HG03575 (cell line): ENCODE data around the gene RGSL1.
"Not testable (repeated sequence)": the region's sequence is repeated elsewhere in the genome, so short reads cannot be mapped to it uniquely, and the experiment has no call there.

Experiments
- ATAC-seq: cut with Tn5 transposase; IDR thresholded peaks from one replicate; pipeline ENCODE4 v1.9.1; 2021; ENCODE audit not compliant: unreplicated experiment, insufficient number of reproducible peaks, low FRiP score; ENCODE audit errors: extremely low read depth

The RGSL1 gene

DNA sequence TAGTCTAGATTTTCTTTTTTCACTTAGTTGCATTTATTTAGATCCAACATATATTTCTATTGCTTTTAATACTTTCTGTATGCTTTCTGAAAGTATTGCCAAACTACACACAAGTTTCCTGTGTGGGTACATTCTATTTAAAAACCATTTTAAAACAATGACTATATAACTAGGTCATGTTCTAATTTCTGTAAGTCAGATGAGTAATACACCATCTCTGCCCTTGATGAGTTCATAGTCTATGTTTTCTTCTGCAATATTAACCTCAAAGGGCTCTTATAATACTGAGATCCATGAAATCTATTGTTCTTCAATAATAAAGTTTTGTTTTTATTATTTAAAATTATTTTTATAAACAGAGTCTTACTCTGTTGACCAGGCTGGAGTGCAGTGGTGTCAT lies 70.8 kb downstream of the RGSL1 start:
- ATAC-seq, result no peak

DNA sequence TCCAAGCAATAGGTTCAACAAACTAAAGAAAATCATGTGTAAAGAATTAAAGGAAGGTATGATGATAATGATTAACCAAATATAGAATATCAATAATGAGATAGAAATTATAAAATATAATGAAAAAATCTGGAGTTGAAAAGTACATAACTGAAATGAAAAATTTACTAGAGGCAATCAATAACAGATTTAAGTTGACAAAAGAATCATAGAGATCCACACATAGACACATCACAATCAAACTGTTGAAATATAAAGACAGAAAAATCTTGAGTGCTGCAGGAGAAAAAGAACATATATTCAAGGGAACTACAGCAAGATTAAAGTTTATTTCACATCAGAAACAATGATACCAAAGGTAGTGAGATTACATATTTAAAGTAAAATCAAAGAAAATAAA lies 75.4 kb downstream of the RGSL1 start:
- no peak for ATAC-seq

DNA sequence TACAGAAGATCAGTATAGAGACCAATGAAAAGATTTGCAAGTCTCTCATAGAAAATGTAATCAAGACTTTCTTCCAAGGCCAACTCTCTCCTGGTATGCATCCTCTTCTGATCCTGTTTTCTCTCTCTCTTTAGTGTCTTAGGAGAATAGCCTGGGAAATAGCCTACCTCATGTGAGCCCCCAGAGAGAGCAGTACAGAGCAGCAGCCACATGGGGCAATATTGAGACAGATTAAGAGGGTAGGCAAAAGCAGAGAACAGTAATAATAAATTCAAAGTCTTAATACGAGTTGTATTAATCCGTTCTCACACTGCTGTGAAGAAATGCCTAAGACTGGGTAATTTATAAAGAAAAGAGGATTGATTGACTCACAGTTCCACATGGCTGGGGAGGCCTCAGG lies 77.7 kb downstream of the RGSL1 start:
- no peak for ATAC-seq

DNA sequence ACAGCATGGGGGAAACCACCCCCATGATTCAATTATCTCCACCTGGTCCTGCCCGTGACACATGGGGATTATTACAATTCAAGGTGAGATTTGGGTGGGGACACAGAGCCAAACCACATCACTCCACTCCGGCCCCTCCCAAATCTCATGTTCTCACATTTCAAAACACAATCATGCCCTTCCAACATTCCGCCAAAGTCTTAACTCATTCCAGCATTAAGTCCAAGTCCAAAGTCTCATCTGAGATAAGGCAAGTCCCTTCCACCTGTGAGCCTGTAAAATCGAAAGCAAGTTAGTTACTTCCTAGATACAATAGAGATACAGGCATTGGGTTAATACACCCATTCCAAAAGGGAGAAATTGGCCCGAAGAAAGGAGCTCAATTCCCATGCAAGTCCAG lies 78.3 kb downstream of the RGSL1 start:
- not testable (repeated sequence) for ATAC-seq

DNA sequence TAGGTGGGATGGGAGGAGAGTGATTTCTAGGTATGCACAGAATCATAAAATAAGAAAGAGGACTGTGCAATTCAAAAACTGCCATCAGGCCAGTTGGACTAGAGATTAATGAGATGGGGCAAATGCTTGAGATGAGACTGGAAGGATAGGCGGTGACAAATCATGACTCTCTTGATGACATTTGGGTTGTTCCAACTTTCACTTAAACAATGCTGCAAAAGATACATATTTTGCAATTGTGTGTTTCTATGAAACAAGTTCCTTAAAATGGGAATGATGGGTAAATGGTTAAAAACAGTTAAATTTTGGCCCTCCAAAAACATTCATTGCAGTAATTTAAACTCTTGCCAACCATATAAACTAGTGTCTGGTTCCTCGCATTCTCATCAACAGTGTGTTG lies 84.0 kb downstream of the RGSL1 start:
- no peak for ATAC-seq

DNA sequence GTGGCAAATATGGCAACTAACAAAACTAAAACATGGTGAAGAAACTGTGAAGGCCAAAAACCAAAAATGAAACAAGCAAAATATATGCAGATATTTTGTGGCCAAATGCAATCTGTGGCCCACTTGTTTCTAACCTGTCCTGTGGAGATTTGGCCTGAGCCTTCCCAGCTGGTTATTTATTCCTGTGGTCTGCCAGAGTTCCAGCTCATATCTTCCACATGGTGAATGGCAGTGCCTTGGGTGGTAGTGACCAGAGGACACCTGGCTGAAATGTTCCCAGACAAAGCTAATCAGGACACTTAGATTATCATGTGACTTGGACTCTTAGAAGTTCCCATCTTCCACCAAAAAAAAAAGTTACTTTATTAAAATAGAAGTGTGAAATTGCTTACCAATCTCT lies 99.4 kb downstream of the RGSL1 start:
- ATAC-seq, result no peak

DNA sequence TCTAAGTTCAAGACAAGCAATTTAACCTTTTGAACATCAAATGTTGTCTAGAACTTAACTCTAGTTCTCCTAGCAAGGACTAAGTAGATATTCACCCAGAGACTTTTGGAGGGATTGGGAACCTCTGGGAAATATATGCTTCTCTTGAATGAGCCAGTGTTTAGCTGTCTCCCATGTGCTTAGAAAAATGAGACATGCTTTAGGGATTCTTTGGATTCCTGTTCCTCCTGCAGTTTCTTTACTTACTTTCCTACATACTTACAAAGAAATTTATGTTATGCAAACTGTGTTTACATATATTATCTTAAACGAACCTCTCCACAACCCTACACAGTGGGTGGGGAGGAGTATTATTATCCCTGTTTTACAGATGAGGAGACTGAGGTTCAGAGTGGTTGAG lies 99.9 kb downstream of the RGSL1 start:
- ATAC-seq, result no peak

DNA sequence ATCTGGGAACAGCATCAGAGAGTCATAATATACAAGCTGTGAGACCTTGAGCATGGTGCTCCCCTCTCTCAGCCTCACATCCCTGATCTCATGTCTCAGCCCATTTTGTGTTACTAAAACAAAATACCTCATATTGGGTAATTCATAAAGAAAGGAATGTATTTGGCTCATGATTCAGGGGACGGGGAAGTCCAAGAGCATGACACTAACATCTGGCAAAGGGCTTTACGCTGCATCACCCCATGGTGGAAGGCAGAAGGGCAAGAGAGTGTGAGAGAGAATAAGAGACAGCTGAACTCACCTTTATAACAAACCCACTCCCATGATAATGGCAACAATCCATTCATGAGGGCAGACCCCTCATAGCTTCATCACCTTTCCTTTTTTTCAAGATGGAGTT lies 102.6 kb downstream of the RGSL1 start:
- ATAC-seq, result no peak

DNA sequence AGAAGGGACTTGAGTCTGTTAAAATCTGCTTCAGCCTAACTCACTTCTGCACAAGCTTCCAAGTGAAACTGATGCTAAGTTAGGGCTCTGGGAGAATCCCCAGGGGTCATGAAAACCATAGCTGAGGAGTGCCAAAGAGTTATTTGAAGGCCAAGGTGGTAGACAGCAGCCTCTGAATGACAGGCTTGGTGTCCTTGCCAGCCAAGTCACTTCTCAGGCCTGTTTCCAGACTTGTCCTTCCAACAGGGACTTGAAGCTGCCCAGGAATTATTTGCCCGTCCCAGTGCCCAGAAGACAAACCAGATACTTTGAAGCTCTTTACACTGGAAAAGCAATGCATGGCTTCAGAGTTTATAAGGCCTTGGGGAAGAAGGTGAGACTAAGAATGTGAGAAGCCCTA lies 105.5 kb downstream of the RGSL1 start:
- ATAC-seq, result no peak

DNA sequence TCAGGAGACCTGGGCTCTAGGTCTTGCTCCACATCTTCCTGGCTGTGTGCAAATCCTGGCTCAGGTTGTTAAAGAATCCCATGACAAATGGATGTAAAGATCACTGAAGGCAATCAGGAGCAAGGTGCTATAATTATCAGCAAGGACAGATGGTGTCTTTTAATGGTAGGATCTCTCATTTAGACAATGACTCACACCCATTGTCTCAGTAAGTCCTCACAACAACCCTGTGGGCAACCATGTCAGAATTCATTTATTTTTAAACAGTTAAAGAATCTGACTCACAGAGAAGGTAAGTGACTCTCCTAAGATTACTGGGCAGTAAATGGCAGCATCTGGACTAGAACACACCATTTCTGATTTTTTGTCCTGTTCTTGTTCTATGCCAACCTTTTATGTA lies 106.3 kb downstream of the RGSL1 start:
- ATAC-seq, result no peak

DNA sequence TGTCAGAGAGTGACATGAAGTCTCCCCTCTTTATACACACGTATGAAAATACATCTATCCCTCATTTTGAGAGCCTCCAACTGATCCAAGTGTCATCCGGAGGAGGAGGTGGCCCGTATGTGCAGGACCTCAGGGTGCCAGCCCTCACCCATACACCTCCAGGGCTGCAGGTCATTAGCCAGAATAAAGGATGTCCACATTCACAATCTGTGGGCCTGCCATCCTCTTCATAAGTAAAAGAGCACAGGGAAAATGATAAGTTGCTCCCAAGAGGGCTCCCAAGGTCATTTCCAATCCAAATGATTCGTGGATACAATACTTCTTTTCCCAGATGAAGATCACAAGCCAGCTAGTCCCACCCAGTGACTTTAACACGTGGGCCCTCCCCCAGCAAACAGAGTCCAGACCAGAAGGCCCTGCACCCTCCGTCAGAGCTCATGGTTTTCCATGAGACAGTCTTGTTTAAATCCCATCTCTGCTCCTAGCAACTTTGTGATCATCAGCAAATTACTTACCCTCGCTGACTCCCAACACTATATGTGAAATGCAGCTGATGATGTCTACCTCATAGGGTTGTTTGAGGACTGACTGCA lies 110.5 kb downstream of the RGSL1 start:
- ATAC-seq, result no peak

DNA sequence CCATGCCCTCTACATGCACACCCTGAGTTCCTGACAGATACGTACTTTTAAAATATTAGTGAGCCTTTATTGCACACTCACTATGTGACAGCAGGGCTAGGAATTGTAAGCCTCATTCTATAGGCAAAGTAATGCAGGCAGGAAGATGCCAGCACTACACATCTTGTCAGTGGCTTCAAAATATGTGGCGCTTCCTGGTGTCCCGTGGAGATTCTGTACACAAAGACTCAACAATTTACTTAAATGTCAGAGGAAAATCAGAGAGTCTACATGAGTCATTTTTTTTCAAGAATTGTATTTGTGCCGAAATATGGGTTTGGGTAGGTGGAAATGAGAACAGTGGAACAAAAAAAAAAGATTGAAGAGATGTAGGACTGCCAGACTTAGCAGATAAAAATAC lies 111.5 kb downstream of the RGSL1 start:
- ATAC-seq, result no peak

DNA sequence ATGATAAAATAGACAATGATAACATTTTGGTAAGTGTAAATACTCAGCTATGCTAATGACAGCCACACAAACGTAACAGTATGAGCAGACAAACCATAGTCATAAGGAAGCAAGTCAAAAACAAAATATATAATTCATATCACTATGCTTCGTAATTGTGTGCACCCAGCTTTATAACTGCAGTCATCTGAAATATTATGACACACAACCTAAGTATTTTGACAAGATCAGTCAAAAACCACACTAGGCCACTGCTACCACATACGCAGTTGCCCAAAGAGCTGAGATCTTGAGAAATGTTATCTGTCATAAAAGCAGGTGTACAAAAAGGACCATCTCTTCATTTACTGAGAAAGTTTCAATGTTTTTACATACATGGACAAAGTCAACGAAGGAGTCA lies 113.1 kb downstream of the RGSL1 start:
- no peak for ATAC-seq

DNA sequence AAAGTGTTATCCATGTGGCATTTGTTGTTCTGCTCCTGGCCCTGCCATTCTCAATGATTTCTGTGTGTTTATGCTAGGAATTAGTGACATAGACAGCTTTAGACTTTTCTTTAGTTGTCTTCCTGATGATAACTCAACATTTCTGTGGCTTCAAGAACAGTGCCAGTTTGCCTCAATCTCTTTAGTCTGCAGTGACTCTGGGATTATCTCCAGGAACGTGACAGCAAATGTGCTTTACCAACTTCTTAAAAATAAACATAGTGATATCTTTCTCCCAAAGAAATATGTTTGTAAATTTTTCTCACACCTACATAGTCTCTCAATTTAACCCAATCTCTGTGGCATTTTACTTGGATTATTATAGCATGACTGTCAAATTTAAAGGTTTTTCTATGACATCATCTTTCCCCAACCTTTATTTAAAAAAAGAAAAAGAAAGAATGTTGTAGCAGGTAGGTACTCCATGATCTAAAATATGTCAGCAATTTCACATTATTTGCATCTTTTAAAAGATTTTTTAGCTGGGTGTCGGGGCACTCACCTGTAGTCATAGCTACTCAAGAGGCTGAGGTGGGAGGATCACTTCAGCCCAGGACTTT lies 114.6 kb downstream of the RGSL1 start:
- ATAC-seq, result no peak

DNA sequence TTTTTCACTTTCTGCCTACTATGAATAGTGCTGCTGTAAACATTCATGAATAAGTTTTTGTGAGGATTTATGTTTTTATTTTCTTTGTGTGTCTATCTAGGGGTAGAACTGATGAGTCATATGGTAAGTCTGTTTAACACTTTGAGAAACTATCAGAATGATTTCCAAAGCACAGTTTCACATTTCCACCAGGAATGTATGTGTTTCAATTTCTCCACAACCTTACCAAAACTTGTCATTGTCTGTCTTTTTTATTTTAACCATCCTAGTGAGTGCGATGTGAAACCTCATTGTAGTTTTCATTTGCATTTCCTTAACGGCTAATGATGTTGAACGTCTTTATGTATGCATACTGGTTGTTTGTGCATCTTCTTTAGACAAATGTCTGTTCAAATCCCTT lies 115.6 kb downstream of the RGSL1 start:
- ATAC-seq, result no peak

DNA sequence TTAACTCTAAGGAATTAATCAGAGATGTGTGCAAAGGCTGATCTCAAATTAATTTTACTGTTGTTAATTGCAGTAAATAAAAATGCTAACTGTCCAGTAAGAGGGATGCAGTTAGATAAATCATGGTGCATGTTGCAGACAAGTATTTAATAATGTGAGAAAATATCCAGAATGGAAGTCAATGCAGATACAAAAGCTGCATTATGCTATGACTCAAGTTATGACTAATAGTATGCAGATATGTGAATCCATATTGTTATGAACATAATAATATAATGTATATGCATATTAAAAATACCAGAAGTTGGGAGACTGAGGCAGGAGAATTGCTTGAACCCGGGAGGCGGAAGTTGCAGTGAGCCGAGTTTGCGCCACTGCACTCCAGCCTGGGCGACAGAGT lies 117.7 kb downstream of the RGSL1 start:
- ATAC-seq, result no peak

DNA sequence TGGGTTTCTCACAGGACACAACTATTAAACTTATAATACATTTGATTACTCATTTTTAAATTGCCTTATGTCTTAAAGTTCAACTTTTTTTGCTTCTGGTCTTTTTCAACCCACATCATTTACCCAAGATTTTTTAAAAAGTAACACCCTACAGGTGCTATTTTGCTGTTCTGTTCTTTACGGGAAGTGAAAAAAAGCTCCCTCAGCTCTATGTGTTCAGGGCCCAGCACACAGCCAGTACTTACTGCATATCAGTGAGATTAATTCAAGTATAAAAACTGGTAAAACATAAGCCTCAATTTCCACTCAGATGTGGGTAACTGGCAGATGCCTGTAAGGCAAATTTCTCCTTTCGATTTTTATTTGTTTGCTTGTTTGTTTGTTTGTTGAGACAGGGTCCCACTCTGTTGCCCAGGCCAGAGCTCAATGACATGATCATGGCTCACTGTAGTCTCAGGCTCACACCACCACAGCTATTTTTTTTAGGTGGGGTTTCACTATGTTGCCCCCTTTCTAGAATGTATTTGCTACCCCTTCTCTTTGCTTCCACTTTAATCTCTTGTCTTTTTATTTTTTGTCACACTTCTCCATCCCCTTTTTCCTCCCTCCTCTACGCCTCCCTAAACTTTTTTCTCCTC lies 118.8 kb downstream of the RGSL1 start:
- no peak for ATAC-seq

DNA sequence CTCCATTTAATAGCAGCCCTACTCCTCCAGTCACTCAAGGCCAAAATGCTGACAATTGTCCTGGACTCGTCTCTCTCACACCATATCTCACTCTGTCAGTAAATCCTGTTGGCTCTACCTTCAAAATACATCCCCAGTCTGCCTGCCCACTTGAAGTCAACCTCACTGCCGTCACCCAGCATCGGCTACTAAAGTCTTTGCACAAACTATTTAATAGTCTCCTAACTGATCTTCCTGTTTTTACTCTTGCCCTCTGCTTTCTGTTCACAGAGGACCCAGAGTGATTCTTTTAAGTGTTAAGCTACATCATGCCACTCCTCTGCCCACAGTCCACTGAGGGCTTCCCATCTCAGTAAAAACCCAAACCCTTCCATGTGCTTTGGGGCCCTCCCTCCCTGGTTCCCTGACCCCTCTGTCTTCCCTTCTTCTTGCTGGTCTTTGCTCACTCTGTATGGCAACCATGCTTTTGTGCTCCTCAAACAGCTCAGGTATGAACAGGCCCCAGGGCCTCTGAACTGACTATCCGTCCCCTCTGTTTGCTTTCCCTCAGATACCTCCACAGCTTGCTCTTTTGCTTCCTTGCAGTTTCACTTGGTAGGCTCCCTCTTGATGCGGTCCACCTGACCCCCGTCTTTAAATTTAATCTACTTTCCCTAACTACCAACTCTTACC lies 120.1 kb downstream of the RGSL1 start:
- no peak for ATAC-seq

DNA sequence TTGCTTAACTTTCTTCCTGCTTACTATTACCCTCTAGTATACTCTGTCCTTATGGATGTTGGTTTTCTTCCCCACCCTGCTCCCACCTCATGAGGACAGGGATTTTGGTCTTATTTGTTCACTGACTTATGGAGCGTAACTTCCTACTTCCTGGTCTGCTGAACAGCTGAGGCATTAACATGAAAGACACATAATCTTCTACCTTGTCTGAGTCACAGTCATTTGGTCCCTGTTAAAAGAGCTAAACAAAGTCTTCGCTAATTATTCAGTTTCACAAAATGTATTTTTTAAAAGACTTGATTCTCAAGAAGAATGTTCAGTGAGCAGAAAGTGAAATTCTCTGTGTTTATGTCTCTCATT lies 120.6 kb downstream of the RGSL1 start:
- no peak for ATAC-seq

DNA sequence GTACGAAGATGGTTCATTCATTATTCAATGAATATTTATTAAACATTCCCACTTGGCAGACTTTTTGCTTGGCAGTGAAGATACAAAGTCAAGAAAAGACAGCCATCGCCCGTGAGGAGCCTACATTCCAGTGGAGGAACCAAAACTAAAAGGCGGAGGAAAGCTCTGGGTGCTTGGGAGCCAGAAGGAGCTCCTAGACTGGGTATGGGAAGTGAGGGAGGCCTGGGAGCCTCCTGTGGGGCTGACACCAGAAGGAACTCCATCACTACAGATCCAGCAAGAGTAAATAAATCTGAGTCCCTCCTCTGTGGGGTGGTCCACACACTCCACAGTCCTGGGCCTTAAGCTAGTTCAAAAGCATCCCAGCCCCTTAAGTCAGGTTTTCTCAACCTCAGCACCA lies 124.2 kb downstream of the RGSL1 start:
- ATAC-seq, result no peak
